GM19397 (cell line): ENCODE data around the gene PXDN.
"Not testable (repeated sequence)": the region's sequence is repeated elsewhere in the genome, so short reads cannot be mapped to it uniquely, and the experiment has no call there.

Source experiments
- ATAC-seq: cut with Tn5 transposase; IDR thresholded peaks from one replicate; pipeline ENCODE4 v1.9.1; 2021; ENCODE audit warnings: mild to moderate bottlenecking, moderate library complexity; ENCODE audit not compliant: unreplicated experiment

The PXDN gene

GRCh38 chr2:1727796-1728474 is 16.4 kb downstream of the PXDN start:
- ATAC-seq, result no peak

DNA sequence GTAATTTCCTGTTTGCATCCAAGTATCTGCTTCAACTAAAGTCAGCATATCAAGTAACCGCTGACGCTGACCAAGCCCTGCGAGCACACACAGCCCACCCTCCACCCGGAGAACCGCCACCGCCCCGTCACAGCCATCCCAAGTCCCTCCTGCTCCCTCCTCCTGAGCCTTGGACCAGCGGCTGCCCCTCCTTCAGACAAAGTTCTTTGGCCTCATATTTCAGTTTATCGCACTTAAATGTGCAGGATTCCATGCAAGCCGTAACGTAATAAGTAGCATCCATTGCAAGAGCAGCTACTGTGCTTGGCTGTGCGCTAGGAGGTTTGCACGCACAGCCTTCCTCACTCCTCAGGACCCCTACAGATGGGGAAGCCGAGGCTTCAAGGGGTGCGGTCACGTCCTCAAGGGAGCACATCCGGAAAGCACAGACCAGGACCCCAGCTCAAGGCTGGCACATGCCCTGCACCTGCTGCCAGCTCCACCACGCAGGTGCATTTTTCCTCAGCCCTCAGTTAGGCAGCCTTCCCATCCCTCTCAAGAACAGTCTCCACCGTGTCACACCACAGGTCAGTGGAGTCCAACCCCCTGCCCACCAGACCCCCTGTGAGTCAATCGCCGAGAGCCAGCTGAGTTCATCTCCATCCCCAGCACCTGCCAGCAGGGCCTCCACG is 17.1 kb downstream of the PXDN start:
- no peak for ATAC-seq

GRCh38 chr2:1726558-1726957 is 17.8 kb downstream of the PXDN start:
- no peak for ATAC-seq

- ATAC-seq, result not testable (repeated sequence)
Measured at GRCh38 chr2:1724351-1724750, 20.0 kb downstream of the PXDN start.

DNA sequence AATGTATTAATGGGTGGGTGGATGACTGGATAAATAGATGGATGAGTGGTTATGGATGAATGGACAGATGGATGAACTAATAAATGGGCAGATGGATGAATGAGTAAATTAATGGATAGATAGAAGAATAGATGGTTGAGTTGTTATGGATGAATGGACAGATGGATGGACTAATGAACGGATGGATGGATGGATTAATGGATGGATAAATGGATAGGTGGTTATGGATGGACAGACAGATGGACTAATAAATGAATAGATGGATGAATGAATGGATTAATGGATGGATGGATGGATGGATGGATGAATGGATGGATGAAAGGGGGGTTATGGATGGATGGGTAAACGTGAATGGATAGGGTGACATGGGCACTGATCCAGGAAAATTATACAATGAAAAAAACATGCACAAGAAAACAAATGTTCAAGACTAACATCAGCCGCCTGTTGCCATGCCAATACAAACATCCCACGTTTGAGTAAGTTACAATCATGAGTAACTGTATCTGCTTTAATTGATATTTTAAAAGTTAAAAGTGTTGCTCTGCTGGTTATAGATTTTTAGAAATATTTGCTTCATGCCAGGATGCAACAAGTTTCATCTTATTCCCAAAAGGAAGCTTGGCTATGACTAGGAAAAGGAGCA is 20.8 kb downstream of the PXDN start:
- no peak for ATAC-seq

GRCh38 chr2:1722692-1723091 is 21.6 kb downstream of the PXDN start:
- ATAC-seq, result no peak

DNA sequence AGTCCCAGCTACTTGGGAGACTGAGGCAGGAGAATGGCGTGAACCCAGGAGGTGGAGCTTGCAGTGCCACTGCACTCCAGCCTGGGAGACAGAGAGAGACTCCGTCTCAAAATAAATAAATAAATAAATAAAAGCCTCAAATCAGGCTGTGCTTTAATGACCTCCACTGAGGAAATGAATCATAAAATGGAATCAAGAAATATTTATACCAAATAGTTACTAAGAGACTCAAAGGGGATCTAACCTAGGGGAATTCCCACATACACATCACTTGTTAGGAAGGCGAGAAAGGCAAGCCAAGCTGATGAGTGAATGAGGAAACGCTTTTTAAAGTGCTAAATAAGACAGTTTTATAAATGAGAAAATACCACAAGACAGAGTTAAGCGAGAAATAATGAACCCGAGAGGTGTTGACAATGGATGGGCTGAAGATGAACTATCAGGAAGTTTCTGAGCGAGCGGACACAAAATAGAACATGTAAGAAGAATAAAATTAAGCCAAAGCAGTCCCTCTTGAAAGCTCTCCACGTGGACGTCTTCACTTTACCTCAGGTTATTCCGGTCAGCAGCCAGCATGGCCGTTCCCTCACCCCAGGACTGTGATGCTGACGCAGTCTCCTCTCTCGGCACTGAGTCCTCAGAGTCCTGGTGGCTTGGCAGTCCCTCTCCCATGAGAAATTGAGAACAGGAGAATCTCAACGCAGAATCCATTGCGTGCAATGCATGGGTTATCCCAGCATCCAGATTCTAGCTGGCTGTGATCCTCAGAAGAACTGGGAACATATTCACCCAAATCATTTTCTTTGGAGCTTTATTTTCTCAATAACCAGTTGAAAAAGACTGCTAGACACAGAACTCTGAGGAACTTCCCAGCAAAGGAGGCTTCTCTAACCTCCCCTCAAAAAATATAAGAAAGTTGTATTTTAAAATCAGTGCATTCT is 22.3 kb downstream of the PXDN start:
- no peak for ATAC-seq

GRCh38 chr2:1718339-1719220 is 25.7 kb downstream of the PXDN start:
- ATAC-seq, result no peak

GRCh38 chr2:1717113-1717512 is 27.2 kb downstream of the PXDN start:
- no peak for ATAC-seq

- ATAC-seq, result no peak
Measured at GRCh38 chr2:1716441-1716840, 27.9 kb downstream of the PXDN start.

GRCh38 chr2:1716014-1716305 is 28.4 kb downstream of the PXDN start:
- not testable (repeated sequence) for ATAC-seq

GRCh38 chr2:1715184-1716013 is 28.9 kb downstream of the PXDN start:
- no peak for ATAC-seq

DNA sequence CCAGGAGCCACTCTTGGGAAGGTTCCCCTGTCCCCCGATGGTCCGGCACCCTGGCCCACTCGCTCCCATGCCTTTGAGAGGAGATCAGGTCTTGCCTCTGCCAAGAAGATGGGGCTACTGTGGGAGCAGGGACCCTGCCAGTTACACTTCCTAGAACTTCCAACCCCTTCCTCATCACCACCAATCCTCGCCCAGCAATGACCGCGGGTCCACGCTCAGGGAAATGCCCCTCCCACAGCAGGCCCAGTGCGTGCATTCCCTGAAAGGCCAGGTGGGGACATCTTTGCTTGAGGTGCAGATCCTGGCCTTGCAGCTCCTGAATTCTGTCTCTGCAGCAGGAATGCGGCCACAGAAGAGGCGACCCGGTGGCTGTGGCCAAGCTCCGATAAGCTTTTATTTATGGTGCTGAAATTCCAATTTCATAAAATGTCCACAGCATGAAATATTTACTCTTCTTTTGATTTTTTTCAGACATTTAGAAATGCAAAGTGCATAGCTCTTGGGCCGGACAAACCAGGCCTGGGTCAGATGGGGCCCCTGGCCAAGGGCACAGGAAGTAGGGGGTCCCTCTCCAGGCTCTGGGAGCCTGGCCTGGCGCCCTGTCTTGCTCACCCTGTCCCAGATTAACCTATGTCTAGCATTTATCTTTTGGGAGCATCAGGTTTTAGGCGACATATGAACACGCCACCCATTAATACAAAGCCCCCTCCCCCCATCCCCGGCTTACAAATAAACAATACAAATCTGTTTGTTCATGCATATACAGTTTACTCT is 29.8 kb downstream of the PXDN start:
- no peak for ATAC-seq

GRCh38 chr2:1713839-1714236 is 30.5 kb downstream of the PXDN start:
- no peak for ATAC-seq

DNA sequence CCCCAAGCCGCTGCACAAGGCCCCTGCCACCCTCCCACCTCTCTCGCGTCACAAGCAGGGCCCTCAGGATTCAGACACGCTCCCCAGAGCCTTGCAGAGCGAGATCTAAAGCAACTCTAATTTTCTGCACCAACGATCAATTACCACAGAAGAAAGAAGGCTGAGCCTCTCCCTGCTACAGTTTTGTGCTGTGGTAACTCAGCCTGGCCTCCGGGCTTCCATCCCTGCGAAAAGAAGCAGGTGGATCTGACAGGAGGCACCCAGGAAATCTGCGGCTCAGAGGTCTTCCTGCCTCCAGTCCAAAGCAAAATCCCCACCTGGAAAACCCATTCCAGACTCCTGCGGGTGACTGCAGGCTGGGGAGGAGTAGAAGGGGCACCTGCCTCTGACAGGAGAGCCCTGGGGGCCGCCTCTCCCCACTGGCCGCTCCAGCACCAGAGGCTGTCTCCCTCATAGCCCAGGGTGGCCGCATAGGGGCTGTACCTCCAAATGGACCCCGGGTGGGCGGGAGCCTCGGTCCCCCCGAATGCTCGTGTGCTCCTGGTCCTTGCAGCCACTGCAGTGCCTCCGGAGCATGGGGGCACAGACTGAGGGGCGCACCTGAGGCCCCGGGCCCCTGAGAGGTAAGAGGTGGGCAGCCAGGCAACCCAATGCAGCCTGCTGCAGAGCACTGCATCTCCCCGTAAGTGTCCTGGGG is 31.0 kb downstream of the PXDN start:
- no peak for ATAC-seq

- no peak for ATAC-seq
Measured at GRCh38 chr2:1709946-1710560, 34.3 kb downstream of the PXDN start.

DNA sequence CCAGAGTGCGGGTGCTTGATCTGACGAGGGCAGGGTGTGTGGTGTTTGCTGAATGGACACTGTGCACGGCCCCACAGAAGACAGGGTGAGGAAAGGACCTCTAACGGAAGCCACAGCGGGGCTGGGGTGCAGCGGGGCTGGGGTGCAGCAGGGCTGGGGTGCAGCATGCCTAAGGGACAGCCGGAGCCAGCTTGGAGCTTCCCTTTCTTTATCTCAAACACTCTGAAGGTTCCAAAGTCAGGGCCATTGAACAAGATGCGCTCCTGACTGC is 35.0 kb downstream of the PXDN start:
- no peak for ATAC-seq
